Anterior cingulate cortex (tissue), 58 donors: Measurements from ENCODE around the gene NLE1.
A peak's percentile ranks its signal among the peaks of the same experiment; 100 is the strongest.
"Not testable (repeated sequence)": the region's sequence is repeated elsewhere in the genome, so short reads cannot be mapped to it uniquely, and the experiment has no call there.

Experiments used
- DNase-seq, 58 donors: peaks; one replicate each; lab custom pipeline; 2025; lab: John Stamatoyannopoulos, UW

The NLE1 gene

DNA sequence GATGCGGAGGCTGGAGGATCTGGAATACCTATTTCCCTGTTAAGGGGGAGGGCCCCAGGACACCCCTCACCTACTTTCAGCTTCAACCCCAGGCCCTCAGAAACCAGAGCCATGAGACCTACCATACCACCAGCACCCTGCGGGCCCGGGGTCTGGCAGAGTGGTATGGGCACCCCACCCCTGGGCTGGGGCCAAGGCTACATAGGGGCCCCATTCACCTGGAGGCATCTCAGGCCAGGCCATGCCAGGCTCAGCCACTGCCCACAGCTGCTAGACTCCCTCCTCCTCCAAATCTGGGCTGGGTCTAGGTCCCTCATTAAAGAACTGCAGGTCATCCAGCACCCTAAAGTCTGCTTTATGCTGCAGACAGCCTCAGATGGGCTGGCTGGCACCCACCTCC, 11.7 kb downstream of the NLE1 start:
- DNase-seq: no peak

DNA sequence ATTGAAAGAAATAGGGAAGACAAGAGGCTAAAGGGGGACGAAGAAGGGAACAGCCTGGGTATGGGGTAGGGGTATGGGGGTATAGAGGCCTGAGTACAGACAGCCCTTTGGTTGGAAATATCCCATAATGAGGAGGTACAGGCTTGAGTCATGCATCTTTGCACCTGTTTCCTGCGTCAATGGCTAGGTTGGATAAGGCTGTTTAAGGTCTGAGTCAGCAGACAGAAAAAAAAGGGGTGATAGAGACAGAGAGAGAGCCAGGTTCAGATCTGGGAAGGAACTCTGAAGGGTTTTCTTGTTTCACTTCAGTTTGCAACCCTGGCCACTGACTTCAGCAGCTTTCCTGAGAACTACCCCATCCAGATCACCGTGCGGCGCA, 12.1 kb downstream of the NLE1 start:
- DNase-seq: no peak

DNA sequence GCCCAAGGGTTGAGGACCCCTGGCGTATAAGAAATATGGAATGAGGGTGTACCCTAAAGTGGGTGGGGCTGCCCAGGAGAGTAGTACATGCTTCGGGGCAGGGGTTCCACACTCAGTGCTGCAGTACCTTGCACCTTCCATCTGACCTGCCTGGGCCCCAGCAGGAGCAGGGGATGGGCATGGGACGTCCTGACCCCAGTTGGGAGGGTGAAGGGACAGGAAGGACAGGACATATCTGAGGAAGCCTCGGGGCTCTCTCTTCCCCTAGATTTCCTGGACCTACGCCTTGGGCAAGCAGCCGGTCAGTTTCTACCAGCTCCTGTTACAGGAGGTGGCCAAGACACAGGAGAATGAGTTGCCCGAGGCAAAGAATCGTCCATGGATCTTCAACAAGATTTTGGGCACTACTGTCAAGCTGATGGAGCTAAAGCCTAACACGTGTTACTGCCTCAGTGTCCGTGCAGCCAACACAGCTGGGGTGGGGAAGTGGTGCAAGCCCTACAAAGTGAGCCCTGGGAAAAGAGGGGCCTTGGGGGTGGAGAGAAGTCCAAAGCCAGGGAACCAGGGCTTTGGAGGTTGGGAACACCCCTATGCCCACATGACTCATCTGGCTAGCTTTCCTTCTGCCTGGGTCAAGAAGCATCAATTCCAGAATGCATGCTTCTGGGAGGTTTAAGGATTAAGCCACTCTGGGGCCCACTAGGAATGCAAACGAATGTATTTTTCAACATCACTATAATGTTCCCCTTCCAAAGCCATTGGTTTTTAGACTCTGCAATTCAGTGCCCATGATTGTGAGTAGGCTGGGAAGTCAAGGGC, 12.7 kb downstream of the NLE1 start:
- DNase-seq: no peak

DNA sequence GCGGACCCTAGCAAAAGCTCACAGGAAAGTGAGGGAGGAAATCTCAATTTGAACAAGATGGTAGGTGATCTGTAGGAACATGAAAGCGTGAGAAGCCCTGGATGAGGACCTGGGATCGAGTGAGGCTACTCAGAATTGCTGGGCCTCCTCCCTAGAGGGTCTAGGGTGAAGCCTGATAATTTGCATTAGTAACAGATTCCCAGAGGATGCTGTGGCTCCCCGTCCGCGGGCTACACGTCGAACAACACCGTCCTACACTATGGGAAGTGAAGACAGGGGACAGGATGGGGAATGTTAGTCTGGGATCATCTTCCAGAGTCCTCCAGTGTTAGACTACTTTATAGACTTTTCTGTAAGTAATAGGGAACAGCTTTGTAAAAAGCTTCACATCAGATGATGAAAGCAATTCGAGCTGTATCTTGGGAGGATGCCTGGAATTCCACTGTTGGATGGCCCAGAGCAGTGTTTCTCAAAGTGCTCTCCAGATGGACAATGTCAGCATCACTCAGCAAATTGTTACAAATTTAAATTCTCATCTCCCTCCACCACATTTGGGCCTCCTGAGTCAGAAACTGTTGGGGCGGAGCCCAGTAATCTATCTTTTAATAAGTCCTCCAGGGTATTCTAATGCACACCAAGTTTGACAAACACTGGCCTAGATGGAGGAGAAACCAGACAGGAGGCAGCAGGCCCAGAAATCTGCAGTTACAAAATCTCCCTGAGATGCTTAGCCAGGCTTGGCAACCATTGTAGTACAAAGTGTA, 14.2 kb downstream of the NLE1 start:
- DNase-seq: no peak

DNA sequence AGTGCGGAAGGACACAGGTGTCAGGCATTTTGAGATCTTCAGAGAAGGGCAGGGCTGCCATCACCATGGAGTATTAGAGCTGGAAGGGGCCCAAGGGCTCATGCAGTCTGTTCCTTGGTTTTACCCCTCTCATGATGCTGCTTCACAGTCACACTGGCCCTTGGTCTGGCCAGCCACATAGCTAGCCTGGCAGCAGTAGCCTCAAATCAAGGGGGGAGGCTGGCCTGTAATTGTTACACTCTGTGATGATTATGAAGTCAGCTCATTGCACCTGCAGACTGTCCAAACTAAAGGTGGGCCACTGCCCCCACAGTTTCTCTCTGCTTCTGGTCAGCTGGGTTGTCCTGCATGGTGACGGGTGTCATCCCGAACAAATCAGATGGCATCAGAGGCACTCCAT, 20.8 kb downstream of the NLE1 start, which contains the start of gene FNDC8:
Gene FNDC8 (plus strand): TSS at position 301 of the 400 bp plus-strand sequence. CDS start 79 bp downstream, at position 380.
- no peak for DNase-seq

DNA sequence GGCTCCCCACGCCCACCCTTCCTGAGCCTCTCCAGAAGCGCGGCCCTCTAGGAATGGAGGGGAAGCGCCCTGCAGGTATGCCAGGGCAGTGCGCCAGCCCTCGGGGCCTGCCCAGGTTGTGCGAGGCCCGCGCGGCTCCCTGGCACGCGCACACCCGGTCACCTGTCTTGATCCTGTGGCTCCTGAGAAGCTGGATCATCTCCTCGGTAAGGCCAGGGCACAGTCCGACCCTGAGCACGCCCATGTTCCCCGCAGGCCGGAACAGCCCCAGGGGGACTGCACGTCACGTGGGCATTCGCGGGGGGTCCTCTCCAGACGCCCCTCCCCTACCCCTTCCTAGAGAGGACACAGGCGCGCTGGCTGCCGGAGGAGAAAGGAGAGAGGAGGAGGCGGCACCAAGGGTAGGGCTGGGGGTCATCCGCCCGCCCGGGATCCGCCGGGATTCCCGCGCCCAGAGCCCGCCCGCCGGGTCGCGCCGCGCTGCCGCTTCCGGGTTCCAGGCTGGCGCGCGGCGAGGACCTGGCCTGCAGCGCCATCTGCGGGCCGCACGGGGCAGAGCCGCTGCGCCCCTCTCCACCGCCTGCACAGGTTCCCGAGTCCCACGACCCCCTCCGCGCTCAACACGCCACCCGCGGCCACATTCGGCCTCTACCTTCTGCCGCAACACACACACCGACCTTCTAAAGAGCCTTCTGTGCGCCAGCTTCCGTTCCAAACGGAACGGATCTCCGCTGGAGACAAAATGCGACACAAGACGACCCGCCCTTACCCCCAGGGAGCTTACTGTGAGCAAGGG, 22.5 kb downstream of the NLE1 start, which contains the start of gene RAD51D:
Gene RAD51D (minus strand): TSS at position 491 of the 796 bp plus-strand sequence. CDS start 247 bp downstream, at position 244.
- DNase-seq: peak in 53 of 58 donors; percentile 14 to 76 (median 62)

DNA sequence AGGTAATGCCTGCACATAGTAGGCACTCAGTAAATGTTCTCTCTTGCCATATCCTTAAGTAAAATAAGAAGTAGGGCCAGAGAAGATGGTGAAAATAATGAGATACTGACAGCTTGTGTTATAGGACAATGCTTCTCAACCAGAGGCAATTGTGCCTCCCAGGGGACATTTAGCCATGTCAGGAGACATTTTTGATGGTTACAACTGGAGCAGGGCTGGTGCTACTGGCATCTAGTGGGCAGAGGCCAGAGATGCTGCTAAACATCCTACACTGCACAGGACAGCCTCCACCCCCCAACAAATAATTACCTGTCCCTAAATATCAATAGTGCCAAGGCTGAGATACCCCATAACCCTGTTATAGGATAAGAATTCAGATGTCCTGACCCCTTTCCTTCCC, 24.1 kb downstream of the NLE1 start:
- peak in 1 of 58 donors; percentile 6 for DNase-seq

DNA sequence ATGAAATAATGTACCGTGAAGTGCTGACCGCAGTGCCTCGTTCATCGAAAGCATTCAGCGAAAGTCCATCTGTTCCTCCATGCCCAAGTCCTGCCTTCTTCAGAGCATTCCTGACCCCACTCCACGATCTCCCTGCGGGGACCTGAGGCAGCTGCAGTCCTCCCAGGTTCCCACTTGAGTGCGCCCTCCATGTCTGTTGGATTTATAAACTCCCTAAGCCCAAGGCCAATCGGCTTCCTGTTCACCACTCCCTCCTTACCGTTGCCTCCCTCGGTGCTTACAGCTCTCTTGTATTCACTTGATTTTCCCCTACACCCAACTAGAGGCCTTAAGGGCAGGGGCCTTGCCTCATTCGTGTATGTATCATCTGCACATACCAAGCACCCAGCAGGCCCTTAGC, 25.3 kb downstream of the NLE1 start:
- DNase-seq: no peak

DNA sequence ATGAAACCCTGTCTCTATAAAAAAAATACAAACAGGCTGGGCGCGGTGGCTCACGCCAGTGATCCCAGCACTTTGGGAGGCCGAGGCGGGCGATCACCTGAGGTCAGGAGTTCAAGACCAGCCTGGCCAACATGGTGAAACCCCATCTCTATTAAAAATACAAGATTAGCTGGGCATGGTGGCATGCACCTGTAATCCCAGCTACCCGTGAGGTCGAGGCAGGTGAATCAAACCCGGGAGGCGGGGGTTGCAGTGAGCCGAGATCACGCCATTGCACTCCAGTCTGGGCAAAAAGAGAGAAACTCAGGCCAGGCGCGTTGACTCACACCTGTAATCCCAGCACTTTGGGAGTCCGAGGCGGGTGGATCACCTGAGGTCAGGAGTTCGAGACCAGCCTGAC, 31.3 kb downstream of the NLE1 start:
- not testable (repeated sequence) for DNase-seq

DNA sequence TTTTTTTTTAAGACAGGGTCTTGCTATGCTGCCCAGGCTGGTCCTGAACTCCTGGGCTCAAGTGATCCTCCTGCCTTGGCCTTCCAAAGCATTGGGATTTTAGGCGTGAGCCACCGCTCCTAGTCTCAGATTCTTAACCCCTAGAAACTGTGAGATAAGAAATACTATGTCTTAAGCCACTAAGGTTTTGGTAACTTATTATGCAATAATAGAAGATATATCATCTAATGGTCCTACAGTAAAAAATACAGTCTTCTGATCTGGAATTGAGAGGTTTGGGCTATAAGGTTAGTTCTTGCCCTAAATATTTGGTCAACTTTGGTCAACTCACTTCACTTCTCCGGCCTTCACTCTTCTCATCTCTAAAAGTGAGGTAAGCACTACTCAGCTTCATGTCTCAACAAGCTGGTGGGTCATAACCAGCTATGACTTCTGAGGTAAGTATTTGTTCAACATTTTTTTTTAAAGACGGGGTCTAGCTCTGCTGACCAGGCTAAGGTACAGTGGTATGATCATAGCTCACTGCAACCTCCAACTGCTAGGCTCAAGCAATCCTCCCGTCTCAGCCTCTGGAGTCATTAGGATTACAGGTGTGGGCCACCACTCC, 37.2 kb downstream of the NLE1 start:
- no peak for DNase-seq

DNA sequence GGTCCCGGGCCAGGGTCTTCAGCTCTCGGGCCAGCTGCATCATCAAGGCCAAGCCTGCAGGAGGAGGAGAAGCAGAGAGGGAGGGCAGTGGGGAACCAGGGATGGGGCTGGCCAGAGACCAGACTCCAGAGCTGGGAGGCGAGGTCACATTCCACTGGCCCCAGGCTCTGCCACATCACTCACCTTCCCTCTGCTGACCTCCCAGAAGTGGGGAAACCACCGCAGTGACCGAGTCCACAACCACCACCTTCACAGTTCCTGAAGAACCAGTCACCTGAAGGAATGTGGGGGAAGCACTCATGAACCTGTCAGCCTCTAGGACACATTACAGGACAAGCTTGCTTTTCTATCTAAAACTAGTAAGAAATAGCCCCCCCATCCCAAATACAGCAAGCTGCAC, 38.8 kb downstream of the NLE1 start:
- DNase-seq: no peak

DNA sequence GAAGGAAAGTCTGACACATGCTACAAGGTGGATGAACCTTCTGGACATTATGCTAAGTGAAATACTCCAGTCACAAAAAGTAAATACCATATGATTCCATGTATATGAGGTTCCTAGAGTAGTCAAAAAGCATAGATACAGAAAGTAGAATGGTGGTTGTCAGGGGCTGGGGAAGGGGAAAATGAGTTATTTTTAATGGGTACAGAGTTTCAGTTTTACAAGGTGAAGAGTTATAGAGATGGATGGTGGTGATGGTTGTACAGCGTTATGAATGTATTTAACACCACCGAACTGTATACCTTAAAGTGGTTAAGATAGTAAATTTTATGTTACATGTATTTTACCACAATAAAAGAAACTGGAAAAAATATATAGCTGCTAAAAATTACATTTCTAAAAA, 40.4 kb downstream of the NLE1 start:
- no peak for DNase-seq

DNA sequence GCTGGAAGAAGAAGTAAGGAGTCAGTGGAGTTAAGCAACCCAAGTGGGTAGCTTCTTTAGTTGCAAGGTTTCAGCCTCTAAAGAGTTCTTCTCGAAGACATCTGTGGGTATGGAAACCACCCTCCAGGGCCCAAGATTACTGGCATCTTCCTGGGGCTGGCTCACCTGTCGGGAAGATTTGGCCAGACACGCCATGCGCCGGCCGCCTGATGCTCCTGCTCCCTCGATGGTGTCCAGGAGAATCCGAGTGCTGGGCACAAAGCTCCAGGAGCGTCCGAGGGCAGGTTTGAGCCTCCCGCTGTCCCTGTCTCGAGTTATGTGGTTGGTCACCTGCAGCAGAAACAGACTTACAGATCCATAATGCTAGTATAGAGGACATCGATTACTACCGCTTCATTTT, 41.1 kb downstream of the NLE1 start:
- no peak for DNase-seq

DNA sequence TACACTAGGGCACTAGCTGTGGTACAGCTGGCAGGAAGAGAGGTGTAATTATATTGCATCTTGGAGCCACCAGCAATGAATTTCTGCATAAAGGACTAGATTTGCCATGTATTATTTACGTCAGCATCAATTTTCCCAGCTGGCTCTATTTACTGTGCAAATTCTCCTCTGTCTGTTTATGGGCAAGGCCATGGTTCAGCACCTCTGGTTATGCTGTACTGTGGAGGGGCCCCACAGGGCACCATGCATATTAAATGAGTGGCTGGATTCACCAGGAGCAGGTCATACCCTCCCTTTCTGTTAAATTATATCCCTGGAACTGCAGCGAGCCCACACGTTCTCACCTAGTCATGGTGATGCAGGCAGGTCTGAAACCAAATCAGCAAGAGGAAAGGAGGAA, 42.2 kb downstream of the NLE1 start:
- DNase-seq: no peak

DNA sequence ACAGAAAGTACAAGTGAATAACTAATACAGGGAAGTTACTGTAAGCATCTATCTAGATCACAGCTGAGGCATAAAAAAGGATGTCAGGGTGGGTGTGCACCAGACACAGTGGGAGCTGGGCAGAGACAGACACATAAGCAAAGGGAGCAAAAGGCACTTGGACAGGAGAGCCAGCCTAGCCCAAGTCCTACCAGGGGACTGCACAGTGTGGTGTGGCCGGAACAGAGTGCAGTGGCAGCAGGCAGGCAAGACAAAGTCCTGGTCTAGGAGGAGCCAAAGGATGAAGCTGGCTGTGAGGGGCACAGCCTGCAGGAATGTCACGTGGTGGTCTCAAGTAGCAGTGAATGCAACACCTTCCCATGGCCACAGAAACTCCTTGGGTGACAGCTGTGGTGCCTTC, 44.3 kb downstream of the NLE1 start:
- DNase-seq: no peak

DNA sequence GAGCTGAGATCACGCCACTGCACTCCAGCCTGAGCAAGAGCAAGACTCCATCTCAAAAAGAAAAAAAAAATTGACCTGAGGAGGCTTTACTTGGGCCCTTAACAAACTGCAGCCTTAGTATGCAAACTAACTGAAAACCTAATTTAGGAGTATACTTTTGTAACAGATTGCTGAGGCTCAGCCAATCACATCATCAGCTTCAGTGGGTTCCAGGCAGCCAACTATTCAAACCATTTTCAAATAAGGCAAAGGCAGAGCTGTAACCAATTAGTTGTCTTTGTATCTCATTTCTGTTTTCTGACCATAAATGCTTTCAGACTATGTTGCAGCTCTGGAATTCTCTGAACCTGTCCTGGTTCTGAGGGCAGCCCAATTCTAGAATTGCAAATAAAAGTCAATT, 46.4 kb downstream of the NLE1 start:
- no peak for DNase-seq

DNA sequence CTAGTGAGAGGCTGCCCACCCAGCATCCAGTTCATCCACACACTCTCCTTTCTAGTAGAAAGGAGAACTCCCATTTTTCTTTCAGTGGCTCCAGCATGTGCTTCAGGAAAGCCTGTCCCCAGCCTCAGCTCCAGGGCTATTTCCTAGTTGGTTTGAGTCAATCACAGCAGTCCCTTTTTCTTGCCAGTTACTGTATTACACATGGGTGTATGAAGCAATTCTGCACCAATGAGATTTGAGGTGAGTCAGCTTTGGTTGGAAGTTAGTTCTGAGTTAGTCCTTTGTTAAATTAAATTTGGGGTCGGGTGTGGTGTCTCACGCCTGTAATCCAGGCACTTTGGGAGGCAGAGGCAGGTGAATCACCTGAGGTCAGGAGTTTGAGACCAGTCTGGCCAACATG, 47.2 kb downstream of the NLE1 start:
- DNase-seq: no peak

DNA sequence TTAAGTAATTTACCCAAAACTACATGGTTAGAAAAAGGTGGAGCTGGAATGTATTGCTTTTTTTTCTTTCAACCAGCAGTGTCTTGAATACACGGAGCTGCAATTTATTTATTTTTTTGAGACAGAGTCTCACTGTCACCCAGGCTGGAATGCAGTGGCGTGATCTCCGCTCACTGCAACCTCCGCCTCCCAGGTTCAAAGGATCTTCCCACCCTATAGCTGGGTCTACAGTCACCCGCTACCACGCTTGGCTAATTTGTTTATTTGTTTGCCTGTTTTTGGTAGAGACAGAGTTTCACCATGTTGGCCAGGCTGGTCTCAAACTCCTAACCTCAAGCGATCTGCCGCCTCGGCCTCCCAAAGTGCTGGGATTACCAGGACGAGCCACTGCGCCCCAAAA, 51.4 kb downstream of the NLE1 start:
- not testable (repeated sequence) for DNase-seq

DNA sequence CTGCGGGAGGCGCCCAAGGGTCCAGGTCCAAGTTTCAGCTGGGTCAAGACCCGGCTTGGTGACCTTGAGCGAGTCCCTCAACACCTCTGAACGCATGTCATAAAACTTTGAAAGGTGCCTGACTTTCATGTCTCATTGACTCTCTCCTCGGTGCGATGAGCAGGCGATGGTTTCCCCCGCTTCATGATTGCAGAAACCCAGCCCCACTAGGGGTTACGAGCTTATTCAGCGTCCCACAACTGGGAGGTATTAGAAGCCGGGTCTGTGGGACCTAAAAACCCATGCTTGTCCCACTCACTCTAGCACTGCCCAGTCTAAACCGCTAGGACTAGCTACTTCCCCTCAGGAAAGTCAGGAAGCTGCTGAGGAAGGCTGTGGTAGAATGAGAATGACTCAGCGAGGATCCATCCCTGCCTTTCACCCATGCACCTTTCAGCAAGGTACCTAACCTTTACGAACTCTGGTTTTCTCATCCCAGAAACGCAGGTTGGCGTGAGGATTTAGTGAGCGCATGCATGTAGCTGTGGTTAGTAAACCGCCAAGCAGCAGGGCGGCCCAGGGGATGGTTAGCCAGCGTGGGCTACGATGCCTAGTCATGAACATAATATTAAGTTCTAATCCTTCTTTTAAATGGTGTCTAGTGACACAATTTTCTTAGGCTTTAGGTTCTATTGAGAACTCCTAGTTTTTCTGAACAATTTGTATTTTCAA, 52.4 kb downstream of the NLE1 start:
- DNase-seq: peak in 2 of 58 donors; percentile 48 to 53
